Effector memory CD8-positive, alpha-beta T cell (primary cell): ENCODE data around the gene LNPEP.
A peak's percentile ranks its signal among the peaks of the same experiment; 100 is the strongest.
"Not testable (repeated sequence)": the region's sequence is repeated elsewhere in the genome, so short reads cannot be mapped to it uniquely, and the experiment has no call there.

Experiments used
- ATAC-seq: fragments of 150-1000 bp; cut with Tn5 transposase; replicated peaks from 2 replicates; pipeline ENCODE4 v1.10.0; 2021; ENCODE audit warnings: mild to moderate bottlenecking, moderate library complexity
- DNase-seq, 3 experiments: peaks; one replicate each; pipeline ENCODE4 v3.0.0; 2021
- H3K27ac Mint-ChIP-seq, 2 donors: one replicate each; pipeline ENCODE4 v1.8.0; 2022; ENCODE audit warnings: mild to moderate bottlenecking in 2 of 2, mixed read lengths in 2 of 2, moderate library complexity in 2 of 2
- H3K27me3 Mint-ChIP-seq, 2 donors: one replicate each; pipeline ENCODE4 v1.8.0; 2022; ENCODE audit warnings: mixed read lengths in 2 of 2
- H3K36me3 Mint-ChIP-seq: one replicate; pipeline ENCODE4 v1.8.0; 2022; ENCODE audit warnings: mild to moderate bottlenecking, moderate library complexity, mixed read lengths; ENCODE audit not compliant: insufficient read depth
- H3K4me1 Mint-ChIP-seq, 2 donors: one replicate each; pipeline ENCODE4 v1.8.0; 2022; ENCODE audit warnings: low read depth in 2 of 2, mixed read lengths in 2 of 2
- H3K4me3 Mint-ChIP-seq, 2 donors: one replicate each; pipeline ENCODE4 v1.8.0; 2022; ENCODE audit warnings: mild to moderate bottlenecking in 2 of 2, mixed read lengths in 2 of 2, moderate library complexity in 2 of 2
- H3K9me3 Mint-ChIP-seq, 2 donors: one replicate each; pipeline ENCODE4 v1.8.0; 2022; ENCODE audit warnings: mixed read lengths in 2 of 2

Gene LNPEP

DNA sequence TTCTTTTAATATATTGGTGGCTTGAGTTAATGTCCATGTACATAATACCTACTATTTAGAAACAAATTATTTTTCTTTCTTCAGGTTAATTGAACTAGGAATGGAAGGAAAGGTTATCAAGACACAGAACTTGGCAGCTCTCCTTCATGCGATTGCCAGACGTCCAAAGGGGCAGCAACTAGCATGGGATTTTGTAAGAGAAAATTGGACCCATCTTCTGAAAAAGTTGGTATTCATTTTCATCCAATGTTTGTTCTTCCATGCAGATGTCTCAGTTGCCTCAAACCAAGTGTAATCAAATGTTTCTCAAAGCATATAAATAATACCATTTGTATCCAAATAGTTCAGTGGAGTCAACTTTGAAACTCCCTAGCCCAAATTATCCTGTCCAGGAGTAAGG lies 22.6 kb upstream of the LNPEP start:
- no peaks in the 10 kb centered on the region for H3K27me3 Mint-ChIP-seq
- no peaks in the 10 kb centered on the region for H3K9me3 Mint-ChIP-seq
- peaks cover 73% of the 10 kb centered on the region for H3K36me3 Mint-ChIP-seq
- ATAC-seq, result no peak
- peaks cover 0 to 12% of the 10 kb centered on the region in 2 donors for H3K4me1 Mint-ChIP-seq
- no peak for DNase-seq
- H3K27ac Mint-ChIP-seq, result no peak overlapping the region
- H3K4me3 Mint-ChIP-seq, result no peak overlapping the region

DNA sequence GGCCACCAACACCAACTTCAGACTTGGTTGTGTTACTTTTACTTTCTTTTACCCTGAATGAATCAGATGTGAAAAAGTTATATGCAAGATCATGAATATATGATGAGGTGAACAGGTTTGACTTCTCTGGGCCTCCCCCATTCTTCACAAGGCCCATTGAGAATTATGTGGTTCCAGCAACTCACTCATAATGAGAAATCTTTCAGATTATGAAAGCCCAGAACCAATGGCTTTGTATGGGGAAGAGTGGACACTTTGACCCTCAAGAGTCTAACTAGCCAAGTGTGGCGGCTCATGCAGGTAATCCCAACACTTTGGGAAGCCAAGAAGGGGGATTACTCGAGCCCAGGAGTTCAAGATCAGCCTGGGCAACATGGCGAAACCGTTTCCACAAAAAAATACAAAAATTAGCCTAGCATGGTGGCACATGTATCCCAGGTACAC lies 16.1 kb upstream of the LNPEP start:
- DNase-seq (no peak), ATAC-seq (peak; percentile 65)
- Mint-ChIP-seq H3K36me3 (peaks cover 38% of the 10 kb centered on the region), H3K4me3 (no peak overlapping the region), H3K9me3 (no peaks in the 10 kb centered on the region), H3K4me1 (peaks cover 6 to 21% of the 10 kb centered on the region in 2 donors), H3K27ac (peak overlapping the region in 1 of 2 donors; percentile 27), H3K27me3 (no peaks in the 10 kb centered on the region)

DNA sequence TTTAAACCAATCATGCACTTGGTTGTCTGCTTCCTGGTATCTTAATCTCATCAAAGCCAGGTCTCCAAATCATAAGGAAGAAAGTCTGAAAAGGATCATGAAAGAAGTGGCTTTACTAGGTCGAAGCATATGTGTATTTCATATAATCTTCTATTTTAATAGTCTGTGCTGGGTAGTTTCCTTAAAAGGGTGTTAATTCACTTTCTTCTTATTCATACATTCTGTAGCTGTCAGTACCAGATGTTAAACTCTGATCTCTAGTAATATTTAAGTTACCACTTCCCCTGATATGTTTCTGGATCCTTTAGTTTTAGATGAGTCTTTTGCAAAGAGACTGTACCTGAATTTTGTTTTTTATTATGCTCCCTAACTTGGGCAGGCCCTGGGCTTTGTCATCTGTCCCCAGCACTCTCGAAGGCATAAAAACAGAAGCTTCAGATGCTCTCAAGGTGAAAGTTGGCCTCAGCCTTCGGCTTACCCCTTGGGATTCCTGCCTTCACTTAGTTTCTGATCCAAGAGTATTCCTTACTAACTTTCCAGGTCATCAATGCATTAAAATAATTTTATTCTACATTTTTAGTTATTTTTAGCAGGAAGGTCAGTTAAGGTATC lies 15.0 kb upstream of the LNPEP start:
- peak overlapping the region; percentile 27 to 30 for H3K27ac Mint-ChIP-seq
- DNase-seq, result no peak
- H3K4me1 Mint-ChIP-seq, result peaks cover 6 to 21% of the 10 kb centered on the region in 2 donors
- no peak for ATAC-seq
- H3K36me3 Mint-ChIP-seq, result peaks cover 34% of the 10 kb centered on the region
- no peaks in the 10 kb centered on the region for H3K9me3 Mint-ChIP-seq
- H3K4me3 Mint-ChIP-seq, result no peak overlapping the region
- H3K27me3 Mint-ChIP-seq, result no peaks in the 10 kb centered on the region

DNA sequence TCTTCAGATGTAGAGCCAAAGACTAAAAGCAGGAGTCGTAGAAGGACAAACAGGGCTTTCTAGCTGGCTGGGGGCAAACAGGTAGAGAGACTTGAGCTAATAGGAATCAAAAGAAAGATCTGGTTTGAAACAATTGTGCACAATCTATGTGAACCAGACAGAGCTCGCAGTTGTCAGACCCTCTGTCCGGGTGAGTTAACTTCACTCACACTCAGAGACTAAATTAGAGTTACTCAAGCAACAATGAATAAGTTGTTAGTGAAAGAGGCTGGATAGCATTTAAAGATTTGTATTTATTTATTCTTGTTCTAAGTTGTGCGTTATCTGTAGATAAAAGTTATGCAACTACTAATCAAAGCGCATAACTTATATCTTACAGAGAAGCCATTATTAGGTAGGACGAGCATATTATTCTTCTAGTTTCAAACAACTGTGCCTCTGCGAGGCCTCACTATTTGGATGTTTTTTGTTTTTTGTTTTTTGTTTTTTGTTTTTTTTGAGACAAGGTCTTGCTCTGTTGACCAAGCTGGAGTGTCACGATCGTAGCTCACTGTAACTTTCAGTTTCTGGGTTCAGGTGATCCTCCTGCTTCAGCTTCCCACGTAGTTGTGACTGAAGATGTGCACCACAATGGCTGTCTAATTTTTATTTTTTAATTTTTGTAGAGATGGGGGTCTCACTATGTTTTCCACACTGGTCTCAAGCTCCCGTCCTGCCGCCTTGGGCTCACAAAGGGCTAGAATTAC lies 13.2 kb upstream of the LNPEP start:
- no peak for DNase-seq
- no peak for ATAC-seq
- H3K27ac Mint-ChIP-seq, result peak overlapping the region in 1 of 2 donors; percentile 41
- H3K9me3 Mint-ChIP-seq, result no peaks in the 10 kb centered on the region
- H3K36me3 Mint-ChIP-seq, result peaks cover 16% of the 10 kb centered on the region
- peaks cover 6 to 21% of the 10 kb centered on the region in 2 donors for H3K4me1 Mint-ChIP-seq
- no peak overlapping the region for H3K4me3 Mint-ChIP-seq
- no peaks in the 10 kb centered on the region for H3K27me3 Mint-ChIP-seq

DNA sequence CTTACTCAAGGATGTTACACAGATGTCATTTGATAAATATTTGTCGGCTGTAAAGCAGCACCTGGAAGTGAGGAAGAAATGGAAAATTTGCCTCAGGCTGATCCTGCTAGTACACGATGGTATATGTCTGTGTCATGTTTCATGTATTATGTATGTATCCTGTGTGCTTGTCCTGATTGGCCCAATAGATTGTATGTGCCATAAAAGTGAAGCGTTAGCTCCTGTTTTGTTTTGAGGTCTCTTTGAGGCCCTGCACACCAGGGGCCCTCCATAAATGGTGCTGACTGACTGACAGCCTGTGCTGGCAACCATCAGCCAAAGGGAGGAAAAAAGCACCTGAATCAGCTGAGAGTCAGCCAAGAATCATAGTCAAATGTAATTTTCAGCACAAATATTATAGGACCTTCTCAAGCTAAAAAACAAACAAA lies 11.8 kb upstream of the LNPEP start:
- DNase-seq (no peak), ATAC-seq (peak; percentile 22)
- H3K27me3 Mint-ChIP-seq, result no peaks in the 10 kb centered on the region
- no peak overlapping the region for H3K4me3 Mint-ChIP-seq
- H3K36me3 Mint-ChIP-seq, result peaks cover 6% of the 10 kb centered on the region
- peaks cover 6 to 17% of the 10 kb centered on the region in 2 donors for H3K4me1 Mint-ChIP-seq
- H3K27ac Mint-ChIP-seq, result peak overlapping the region; percentile 56 to 72
- no peaks in the 10 kb centered on the region for H3K9me3 Mint-ChIP-seq

DNA sequence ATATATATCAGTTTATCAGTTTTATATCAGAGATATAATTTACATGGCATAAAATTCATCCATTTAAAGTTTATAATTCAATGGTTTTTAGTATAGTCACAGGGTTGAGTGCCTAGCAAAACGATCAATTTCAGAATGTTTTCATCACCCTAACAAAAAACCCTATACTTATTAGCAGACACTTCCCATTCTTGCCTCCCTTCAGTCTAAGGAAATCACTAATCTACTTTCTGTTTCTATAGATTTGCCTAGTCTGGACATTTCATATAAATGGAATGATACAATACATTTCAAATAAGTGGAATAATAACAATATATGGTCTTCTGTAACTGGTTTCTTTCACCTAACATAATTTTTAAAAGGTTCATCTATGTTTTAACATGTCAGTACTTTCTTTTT lies 9.6 kb upstream of the LNPEP start:
- Mint-ChIP-seq H3K27ac (no peak overlapping the region), H3K27me3 (no peaks in the 10 kb centered on the region), H3K36me3 (peaks cover 3% of the 10 kb centered on the region), H3K9me3 (no peaks in the 10 kb centered on the region), H3K4me1 (peaks cover 13 to 21% of the 10 kb centered on the region in 2 donors), H3K4me3 (no peak overlapping the region)
- DNase-seq, result no peak
- ATAC-seq, result no peak

DNA sequence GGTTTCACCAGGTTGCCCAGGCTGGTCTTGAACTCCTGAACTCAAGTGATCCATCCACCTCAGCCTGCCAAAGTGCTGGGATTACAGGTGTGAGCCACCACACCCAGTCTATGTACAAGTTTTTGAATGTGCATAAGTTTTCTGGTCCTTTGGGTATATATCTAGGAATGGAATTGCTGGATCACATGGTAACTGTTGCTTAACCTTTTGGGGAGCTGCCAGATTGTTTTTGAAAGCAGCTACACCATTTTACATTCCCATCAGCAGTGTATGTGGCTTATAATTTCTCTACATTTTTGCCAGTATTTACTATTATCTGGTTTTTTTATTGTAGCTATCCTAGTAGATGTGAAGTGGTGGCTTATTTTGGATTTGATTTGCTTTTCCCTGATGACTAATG lies 8.9 kb upstream of the LNPEP start:
- ATAC-seq (no peak), DNase-seq (no peak)
- H3K4me3 Mint-ChIP-seq, result no peak overlapping the region
- H3K9me3 Mint-ChIP-seq, result no peaks in the 10 kb centered on the region
- no peak overlapping the region for H3K27ac Mint-ChIP-seq
- H3K4me1 Mint-ChIP-seq, result peaks cover 18 to 28% of the 10 kb centered on the region in 2 donors
- H3K36me3 Mint-ChIP-seq, result peaks cover 3% of the 10 kb centered on the region
- H3K27me3 Mint-ChIP-seq, result no peaks in the 10 kb centered on the region

DNA sequence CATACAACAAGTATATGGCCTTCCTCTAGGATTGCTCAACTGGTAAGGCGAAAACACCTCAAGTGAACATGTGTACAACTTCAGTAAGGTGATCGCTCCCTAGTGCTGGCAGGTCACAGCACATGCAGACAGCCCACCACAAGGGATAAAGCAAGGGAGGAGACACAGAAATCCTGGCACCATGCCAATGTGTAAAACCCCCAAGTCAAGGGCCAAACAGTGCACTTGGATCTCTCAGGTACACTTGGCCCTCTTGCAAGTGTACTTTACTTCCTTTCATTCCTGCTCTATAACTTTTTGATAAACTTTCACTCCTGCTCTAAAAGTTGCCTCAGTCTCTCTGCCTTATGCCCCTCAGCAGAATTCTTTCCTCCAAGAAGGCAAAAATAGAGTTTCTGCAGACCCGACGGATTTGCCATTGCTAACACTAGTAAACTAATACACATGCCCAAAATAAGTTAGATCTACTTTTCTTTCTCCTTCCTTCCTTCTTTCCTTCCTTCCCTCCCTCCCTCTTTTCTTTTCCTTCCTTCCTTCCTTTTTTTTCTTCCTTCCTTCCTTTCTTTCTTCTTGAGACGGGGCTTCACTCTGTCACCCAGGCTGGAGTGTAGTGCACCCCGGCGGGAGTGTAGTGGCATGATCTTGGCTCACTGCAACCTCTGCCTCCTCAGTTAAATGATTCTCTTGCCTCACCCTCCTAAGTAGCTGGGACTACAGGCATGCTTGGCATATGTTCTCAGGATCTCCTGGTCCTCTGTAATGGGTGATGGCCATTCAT lies 6.8 kb upstream of the LNPEP start:
- no peaks in the 10 kb centered on the region for H3K27me3 Mint-ChIP-seq
- peaks cover 26 to 40% of the 10 kb centered on the region in 2 donors for H3K4me1 Mint-ChIP-seq
- H3K36me3 Mint-ChIP-seq, result peaks cover 6% of the 10 kb centered on the region
- no peaks in the 10 kb centered on the region for H3K9me3 Mint-ChIP-seq
- DNase-seq (no peak), ATAC-seq (no peak)
- H3K27ac Mint-ChIP-seq, result peak overlapping the region in 1 of 2 donors; percentile 66
- H3K4me3 Mint-ChIP-seq, result no peak overlapping the region

DNA sequence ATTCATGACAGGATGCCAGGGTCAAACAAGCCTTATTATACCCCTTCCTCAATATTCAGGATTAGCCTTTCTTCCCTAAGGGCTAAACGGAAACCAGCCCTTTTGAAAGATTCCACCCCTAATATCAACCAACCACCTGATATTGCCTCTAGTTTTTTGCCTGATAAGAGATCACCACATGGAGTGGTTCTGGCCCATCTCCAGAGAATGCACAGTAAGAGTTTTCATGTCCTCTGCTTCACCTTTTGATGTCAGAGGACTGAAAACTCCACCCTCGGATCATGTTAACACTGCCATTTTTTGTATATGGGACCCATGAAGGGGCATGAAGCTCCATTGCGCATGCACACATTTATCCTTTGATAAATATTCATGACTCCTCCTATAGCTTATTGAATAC lies 5.8 kb upstream of the LNPEP start:
- no peaks in the 10 kb centered on the region for H3K27me3 Mint-ChIP-seq
- H3K4me3 Mint-ChIP-seq, result no peak overlapping the region
- no peak for ATAC-seq
- DNase-seq, result no peak
- H3K36me3 Mint-ChIP-seq, result peaks cover 15% of the 10 kb centered on the region
- peaks cover 25 to 42% of the 10 kb centered on the region in 2 donors for H3K4me1 Mint-ChIP-seq
- H3K27ac Mint-ChIP-seq, result no peak overlapping the region
- no peaks in the 10 kb centered on the region for H3K9me3 Mint-ChIP-seq

DNA sequence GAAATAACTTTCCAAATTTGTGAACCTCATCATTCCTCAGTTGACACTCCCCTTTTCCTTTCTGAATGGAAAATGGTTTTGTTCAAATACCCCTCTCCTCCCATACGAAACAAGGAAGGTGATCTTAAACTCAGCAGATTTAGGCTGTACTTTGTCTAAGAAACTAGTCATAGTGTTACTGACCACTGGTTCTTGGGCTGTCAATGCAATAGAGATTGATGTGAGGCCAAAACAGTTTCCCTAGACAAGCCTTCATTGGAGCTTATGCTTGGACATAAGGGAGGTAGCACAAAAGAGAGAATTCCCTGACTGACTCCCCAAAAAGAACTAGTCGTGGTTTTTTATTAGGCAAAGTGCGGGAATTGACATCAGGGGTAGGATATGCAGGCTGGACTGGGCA lies 5.3 kb upstream of the LNPEP start:
- no peaks in the 10 kb centered on the region for H3K27me3 Mint-ChIP-seq
- no peak for ATAC-seq
- peak overlapping the region in 1 of 2 donors; percentile 44 for H3K27ac Mint-ChIP-seq
- peaks cover 20% of the 10 kb centered on the region for H3K36me3 Mint-ChIP-seq
- no peaks in the 10 kb centered on the region for H3K9me3 Mint-ChIP-seq
- H3K4me3 Mint-ChIP-seq, result no peak overlapping the region
- H3K4me1 Mint-ChIP-seq, result peaks cover 25 to 42% of the 10 kb centered on the region in 2 donors
- no peak for DNase-seq

DNA sequence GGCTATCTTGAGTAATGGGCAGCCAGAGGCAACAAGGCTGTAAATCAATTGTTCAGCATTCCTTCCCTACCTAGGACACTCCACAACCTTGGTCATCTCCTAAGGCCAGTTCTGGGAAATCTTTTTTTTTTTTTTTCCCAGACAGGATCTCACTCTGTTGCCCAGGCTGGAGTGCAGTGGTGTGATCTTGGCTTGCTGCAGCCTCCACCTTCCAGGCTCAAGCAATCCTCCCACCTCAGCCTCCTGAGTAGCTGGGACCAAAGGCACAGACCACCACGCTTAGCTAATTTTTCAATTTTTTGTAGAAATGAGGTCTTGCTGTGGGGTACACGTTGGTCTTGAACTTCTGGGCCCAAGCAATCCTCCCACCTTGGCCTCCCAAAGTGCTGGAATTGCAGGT lies 4.8 kb upstream of the LNPEP start:
- Mint-ChIP-seq H3K4me3 (peak overlapping the region in 1 of 2 donors; percentile 31), H3K4me1 (peaks cover 25 to 42% of the 10 kb centered on the region in 2 donors), H3K36me3 (peaks cover 25% of the 10 kb centered on the region)
- not testable (repeated sequence) for H3K9me3 Mint-ChIP-seq, H3K27me3 Mint-ChIP-seq, H3K27ac Mint-ChIP-seq, DNase-seq, ATAC-seq

DNA sequence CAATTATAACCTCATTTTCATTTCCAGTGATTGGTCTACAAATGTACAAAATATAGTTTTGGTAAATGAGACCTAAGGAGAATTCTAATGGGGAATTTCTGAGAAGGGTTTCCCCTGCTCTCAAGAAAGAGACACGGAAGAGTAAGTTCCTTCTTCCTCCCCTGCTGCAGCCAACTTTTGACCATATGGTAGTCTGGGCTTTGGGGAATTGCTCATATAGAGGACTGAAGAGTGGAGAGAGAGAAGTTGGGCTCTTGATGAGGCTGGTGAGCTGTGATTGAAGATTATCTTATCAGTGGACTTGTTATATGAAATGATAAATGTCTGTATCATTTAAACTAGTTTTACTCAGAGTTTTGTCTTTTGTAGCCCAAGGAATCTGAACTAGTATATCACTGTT lies 4.3 kb upstream of the LNPEP start:
- peaks cover 26 to 42% of the 10 kb centered on the region in 2 donors for H3K4me1 Mint-ChIP-seq
- peak overlapping the region in 1 of 2 donors; percentile 31 for H3K4me3 Mint-ChIP-seq
- H3K27ac Mint-ChIP-seq, result no peak overlapping the region
- no peaks in the 10 kb centered on the region for H3K9me3 Mint-ChIP-seq
- DNase-seq (no peak), ATAC-seq (no peak)
- H3K27me3 Mint-ChIP-seq, result no peaks in the 10 kb centered on the region
- H3K36me3 Mint-ChIP-seq, result peaks cover 31% of the 10 kb centered on the region

DNA sequence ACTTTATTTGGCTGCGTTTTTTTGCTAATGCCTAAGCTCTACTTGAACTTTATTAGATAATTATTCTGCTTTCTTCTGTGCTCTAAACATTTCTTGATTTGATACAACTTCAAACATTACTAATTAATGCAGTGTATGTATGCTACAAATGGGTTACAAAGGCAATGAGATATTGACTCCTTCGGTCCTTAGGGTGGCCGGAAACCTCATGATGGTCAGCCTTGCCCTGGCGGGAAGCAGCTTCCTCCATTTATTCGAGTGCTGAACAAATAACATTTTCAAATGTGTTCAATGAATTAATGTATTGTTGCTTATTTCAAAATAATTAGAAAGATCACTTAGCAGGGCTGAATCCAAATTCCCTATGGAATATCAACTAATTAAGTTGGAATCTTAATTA lies 3.9 kb upstream of the LNPEP start:
- ATAC-seq (no peak), DNase-seq (no peak)
- Mint-ChIP-seq H3K36me3 (peaks cover 35% of the 10 kb centered on the region), H3K27ac (no peak overlapping the region), H3K9me3 (no peaks in the 10 kb centered on the region), H3K4me3 (peak overlapping the region; percentile 92 to 94), H3K4me1 (peaks cover 30 to 46% of the 10 kb centered on the region in 2 donors), H3K27me3 (no peaks in the 10 kb centered on the region)
